Liver (tissue), 9 donors: Measurements from ENCODE around the gene CRYGB. TPM values are rescaled to one million over a fixed set of nuclear protein-coding genes. Genes with fewer than 3 reads are reported as not detected.

ENCODE experiments used
- DNase-seq: peaks from one replicate; pipeline ENCODE4 v3.0.0-alpha.2; 2017; ENCODE audit warnings: low spot score
- H3K27ac ChIP-seq, 2 donors: one replicate each; pipeline ENCODE4 v1.7.0; 2013; ENCODE audit warnings: inconsistent platforms in 2 of 2, low read length in 2 of 2, control low read depth in 1 of 2, low read depth in 1 of 2, mild to moderate bottlenecking in 1 of 2
- H3K27me3 ChIP-seq, 4 donors: one replicate each; pipeline versions ENCODE4 v1.6.1 to v1.7.0; 2013; ENCODE audit warnings: low read length in 3 of 4, inconsistent platforms in 1 of 4, mild to moderate bottlenecking in 1 of 4, moderate library complexity in 1 of 4; ENCODE audit not compliant: control insufficient read depth in 4 of 4, insufficient read depth in 4 of 4
- H3K36me3 ChIP-seq, 4 donors: one replicate each; pipeline versions ENCODE4 v1.6.1 to v1.7.0; 2013; ENCODE audit warnings: low read length in 3 of 4, mild to moderate bottlenecking in 3 of 4, low read depth in 1 of 4, moderate library complexity in 1 of 4; ENCODE audit not compliant: control insufficient read depth in 4 of 4, insufficient read depth in 3 of 4
- H3K4me1 ChIP-seq, 4 donors: one replicate each; pipeline versions ENCODE4 v1.6.1 to v1.7.0; 2013; ENCODE audit warnings: low read length in 3 of 4, mild to moderate bottlenecking in 3 of 4, moderate library complexity in 1 of 4; ENCODE audit not compliant: control insufficient read depth in 4 of 4, insufficient read depth in 4 of 4
- H3K4me3 ChIP-seq, 3 donors: one replicate each; pipeline versions ENCODE4 v1.6.1 to v1.7.0; 2013; ENCODE audit warnings: low read length in 3 of 3, control low read depth in 1 of 3, low read depth in 1 of 3, mild to moderate bottlenecking in 1 of 3
- H3K9ac ChIP-seq, 2 donors: one replicate each; pipeline ENCODE4 v1.7.0; 2013; ENCODE audit warnings: low read length in 2 of 2, mild to moderate bottlenecking in 2 of 2, moderate library complexity in 2 of 2, control low read depth in 1 of 2, low read depth in 1 of 2
- H3K9me3 ChIP-seq, 4 donors: one replicate each; pipeline versions ENCODE4 v1.6.1 to v1.7.0; 2013; ENCODE audit warnings: low read length in 3 of 4; ENCODE audit not compliant: control insufficient read depth in 4 of 4
- EGR1 ChIP-seq, 2 donors: IDR thresholded peaks; 2 replicates each; pipeline ENCODE4 v1.6.1; 2016 to 2018; ENCODE audit warnings: antibody characterized with exemption in 2 of 2, low read depth in 2 of 2
- FOXA1 ChIP-seq: IDR thresholded peaks from 2 replicates; pipeline ENCODE4 v1.6.1; 2016; ENCODE audit warnings: antibody characterized with exemption
- FOXA2 ChIP-seq: IDR thresholded peaks from 2 replicates; pipeline ENCODE4 v1.6.1; 2016; ENCODE audit warnings: antibody characterized with exemption
- GABPA ChIP-seq, 2 donors: IDR thresholded peaks in 1 of 2; conservative IDR thresholded peaks in 1 of 2; 2 replicates each; pipeline ENCODE4 v1.6.1; 2016; ENCODE audit warnings: antibody characterized with exemption in 2 of 2, mild to moderate bottlenecking in 1 of 2, moderate library complexity in 1 of 2
- HNF4G ChIP-seq: IDR thresholded peaks from 2 replicates; pipeline ENCODE4 v1.6.1; 2016; ENCODE audit warnings: antibody characterized with exemption
- JUND ChIP-seq, 2 donors: IDR thresholded peaks; 2 replicates each; pipeline ENCODE4 v1.6.1; 2016; ENCODE audit warnings: antibody characterized with exemption in 2 of 2
- MAX ChIP-seq: IDR thresholded peaks from 2 replicates; pipeline ENCODE4 v1.6.1; 2016; ENCODE audit warnings: antibody characterized with exemption
- NR2F2 ChIP-seq: IDR thresholded peaks from 2 replicates; pipeline ENCODE4 v1.6.1; 2016; ENCODE audit warnings: antibody characterized with exemption
- RAD21 ChIP-seq, 2 donors: IDR thresholded peaks; 2 replicates each; pipeline ENCODE4 v1.6.1; 2016; ENCODE audit warnings: antibody characterized with exemption in 2 of 2, mild to moderate bottlenecking in 2 of 2
- RXRA ChIP-seq, 2 donors: IDR thresholded peaks; 2 replicates each; pipeline ENCODE4 v1.6.1; 2017 to 2018; ENCODE audit warnings: antibody characterized with exemption in 2 of 2, mild to moderate bottlenecking in 1 of 2
- SP1 ChIP-seq: IDR thresholded peaks from 2 replicates; pipeline ENCODE4 v1.6.1; 2018; ENCODE audit warnings: antibody characterized with exemption, mild to moderate bottlenecking
- WGBS: extraction: QIAGEN DNeasy Blood & Tissue Kit; methylation state at CpG from one replicate; pipeline ENCODE4 v1.1.7; 2013; 5-methylcytosine and 5-hydroxymethylcytosine counted together
- polyA plus RNA-seq, 2 donors: library from polyadenylated mRNA; stranded (reverse) in 1 of 2; unstranded in 1 of 2; fragments of 200-250 nt in 1 of 2; fragments of >200 nt in 1 of 2; fragmentation: Nextera tagmentation in 1 of 2; extraction: Ambion mirVana in 1 of 2; gene quantifications; one replicate each; pipeline versions ENCODE4 v1.2.1 to v1.2.3, GENCODE V29; 2013 to 2015
- total RNA-seq, 2 donors: library from RNA; depleted of rRNA; stranded (reverse); fragments of >200 nt; gene quantifications; one replicate each; pipeline ENCODE4 v1.2.3, GENCODE V29; 2014
- TF ChIP-seq, protein P1 (sequence below): IDR thresholded peaks from 2 replicates; pipeline ENCODE4 v1.6.1; 2016; ENCODE audit warnings: antibody characterized with exemption, mild to moderate bottlenecking
- TF ChIP-seq, protein P2 (sequence below): IDR thresholded peaks from 2 replicates; pipeline ENCODE4 v1.6.1; 2016; ENCODE audit warnings: antibody characterized with exemption
- donor health status: healthy.
- donor health status: healthy.
- donor health status: healthy.
- donor health status: healthy.
- donor health status: healthy.

CRYGB gene
- total and polyA plus RNA-seq, 4 donors: not detected

DNA sequence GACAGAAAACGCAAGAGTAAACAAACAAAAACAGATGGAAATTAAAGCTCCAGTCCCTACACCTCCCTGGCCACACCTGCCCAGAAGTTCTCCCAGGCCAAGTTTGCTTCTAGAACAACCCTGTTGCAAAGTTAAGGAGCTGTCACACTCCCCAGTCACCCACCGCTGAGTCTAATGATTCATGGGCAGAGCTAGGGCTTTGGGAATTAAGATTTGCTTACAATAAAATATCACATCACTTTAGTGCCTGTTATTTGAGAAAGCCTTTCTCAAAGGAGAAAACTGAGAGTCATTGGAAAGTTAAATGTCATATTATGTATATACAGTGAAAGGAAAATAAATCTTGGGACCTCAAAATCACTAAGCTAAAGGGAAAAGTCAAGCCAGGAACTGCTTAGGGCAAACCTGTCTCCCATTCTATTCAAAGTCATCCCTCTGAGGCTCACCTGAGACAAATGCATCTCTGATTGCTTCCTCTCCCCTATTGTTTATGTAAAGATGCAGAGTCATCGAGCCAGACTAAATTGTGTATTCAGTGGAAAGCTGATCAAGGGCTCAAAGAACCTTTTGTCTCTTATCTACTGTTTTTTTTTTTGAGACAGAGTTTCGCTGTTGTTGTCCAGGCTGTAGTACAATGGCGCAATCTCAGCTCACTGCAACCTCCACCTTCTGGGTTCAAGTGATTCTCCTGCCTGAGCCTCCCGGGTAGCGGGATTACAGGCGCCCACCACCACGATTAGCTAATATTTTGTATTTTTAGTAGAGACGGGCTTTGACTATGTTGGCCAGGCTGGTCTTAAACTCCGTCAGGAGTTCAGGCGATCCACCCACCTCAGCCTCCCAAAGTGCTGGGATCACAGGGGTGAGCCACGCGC lies 2.8 kb downstream of the CRYGB start (continued):
- TF ChIP-seq, protein P1, sequence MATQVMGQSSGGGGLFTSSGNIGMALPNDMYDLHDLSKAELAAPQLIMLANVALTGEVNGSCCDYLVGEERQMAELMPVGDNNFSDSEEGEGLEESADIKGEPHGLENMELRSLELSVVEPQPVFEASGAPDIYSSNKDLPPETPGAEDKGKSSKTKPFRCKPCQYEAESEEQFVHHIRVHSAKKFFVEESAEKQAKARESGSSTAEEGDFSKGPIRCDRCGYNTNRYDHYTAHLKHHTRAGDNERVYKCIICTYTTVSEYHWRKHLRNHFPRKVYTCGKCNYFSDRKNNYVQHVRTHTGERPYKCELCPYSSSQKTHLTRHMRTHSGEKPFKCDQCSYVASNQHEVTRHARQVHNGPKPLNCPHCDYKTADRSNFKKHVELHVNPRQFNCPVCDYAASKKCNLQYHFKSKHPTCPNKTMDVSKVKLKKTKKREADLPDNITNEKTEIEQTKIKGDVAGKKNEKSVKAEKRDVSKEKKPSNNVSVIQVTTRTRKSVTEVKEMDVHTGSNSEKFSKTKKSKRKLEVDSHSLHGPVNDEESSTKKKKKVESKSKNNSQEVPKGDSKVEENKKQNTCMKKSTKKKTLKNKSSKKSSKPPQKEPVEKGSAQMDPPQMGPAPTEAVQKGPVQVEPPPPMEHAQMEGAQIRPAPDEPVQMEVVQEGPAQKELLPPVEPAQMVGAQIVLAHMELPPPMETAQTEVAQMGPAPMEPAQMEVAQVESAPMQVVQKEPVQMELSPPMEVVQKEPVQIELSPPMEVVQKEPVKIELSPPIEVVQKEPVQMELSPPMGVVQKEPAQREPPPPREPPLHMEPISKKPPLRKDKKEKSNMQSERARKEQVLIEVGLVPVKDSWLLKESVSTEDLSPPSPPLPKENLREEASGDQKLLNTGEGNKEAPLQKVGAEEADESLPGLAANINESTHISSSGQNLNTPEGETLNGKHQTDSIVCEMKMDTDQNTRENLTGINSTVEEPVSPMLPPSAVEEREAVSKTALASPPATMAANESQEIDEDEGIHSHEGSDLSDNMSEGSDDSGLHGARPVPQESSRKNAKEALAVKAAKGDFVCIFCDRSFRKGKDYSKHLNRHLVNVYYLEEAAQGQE: no peak
- TF ChIP-seq NR2F2: no peak
- no peak for TF ChIP-seq FOXA1
- no peak for TF ChIP-seq RXRA (IDR thresholded peaks at IDR 0.05)
- no peak for TF ChIP-seq JUND (IDR thresholded peaks at IDR 0.05)
- no peak for TF ChIP-seq SP1
- no peak for TF ChIP-seq HNF4G

DNA sequence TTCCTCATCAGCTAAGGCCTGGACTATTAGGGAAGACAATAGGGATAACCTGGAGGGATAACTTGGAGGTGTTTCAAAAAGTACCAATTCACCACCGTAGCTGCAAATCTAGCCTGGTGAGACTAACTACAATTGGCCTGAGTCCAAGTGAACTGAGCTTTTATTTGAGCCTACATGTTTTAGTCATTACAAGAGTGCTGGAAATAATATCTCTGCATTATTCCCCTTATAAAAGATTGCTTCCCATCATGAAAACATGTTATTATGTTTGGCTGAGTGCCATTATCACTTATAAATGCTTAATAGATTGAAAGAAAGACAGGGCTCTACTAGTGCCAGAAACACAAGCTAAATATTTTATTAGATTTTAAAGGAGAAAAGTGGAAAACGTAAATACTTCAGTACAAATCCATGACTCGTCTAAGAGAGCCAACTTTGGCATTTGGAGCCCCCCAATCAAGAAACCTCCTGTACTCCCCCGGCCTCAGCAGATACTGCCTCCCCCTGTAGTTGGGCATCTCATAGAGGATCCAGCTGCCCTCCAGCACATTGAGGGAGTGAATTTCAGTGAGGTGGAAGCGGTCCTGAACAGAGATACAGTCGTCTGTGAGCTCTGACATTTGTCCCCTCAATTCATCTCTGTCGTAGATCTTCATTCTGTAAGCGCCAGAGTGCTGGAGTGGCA lies 3.6 kb downstream of the CRYGB start:
- TF ChIP-seq GABPA (IDR thresholded peaks at IDR 0.05 in 1 of 2, conservative IDR thresholded peaks at IDR 0.05 in 1 of 2) (no peak), FOXA2 (no peak), EGR1 (IDR thresholded peaks at IDR 0.05; ENCODE audit: low read depth in 2 of 2) (no peak), MAX (no peak), RAD21 (IDR thresholded peaks at IDR 0.05) (no peak)
- TF ChIP-seq, protein P1: no peak
- TF ChIP-seq, protein P2, sequence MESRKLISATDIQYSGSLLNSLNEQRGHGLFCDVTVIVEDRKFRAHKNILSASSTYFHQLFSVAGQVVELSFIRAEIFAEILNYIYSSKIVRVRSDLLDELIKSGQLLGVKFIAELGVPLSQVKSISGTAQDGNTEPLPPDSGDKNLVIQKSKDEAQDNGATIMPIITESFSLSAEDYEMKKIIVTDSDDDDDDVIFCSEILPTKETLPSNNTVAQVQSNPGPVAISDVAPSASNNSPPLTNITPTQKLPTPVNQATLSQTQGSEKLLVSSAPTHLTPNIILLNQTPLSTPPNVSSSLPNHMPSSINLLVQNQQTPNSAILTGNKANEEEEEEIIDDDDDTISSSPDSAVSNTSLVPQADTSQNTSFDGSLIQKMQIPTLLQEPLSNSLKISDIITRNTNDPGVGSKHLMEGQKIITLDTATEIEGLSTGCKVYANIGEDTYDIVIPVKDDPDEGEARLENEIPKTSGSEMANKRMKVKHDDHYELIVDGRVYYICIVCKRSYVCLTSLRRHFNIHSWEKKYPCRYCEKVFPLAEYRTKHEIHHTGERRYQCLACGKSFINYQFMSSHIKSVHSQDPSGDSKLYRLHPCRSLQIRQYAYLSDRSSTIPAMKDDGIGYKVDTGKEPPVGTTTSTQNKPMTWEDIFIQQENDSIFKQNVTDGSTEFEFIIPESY: no peak
- Histone ChIP-seq H3K27ac (no peak overlapping the region), H3K27me3 (no peaks in the 10 kb centered on the region), H3K4me3 (no peak overlapping the region), H3K36me3 (no peaks in the 10 kb centered on the region), H3K9me3 (no peaks in the 10 kb centered on the region), H3K9ac (no peak overlapping the region), H3K4me1 (no peaks in the 10 kb centered on the region)
- DNase-seq: no peak
- 61% methylated on average over 8 of the region's 8 CpGs for WGBS
